GM12878 (cell line): ENCODE data around the gene HPSE2. TPM values are rescaled to one million over a fixed set of nuclear protein-coding genes. Genes with fewer than 3 reads are reported as not detected.

ENCODE experiments used
- ATAC-seq: fragments of 200-7000 bp; cut with Tn5 transposase; 3 replicates; pipeline ENCODE4 v1.9.1; 2020; ENCODE audit warnings: mild to moderate bottlenecking, moderate library complexity
- BruUV-seq: library from RNA; stranded (reverse); fragments of 400-500 nt; replicated peaks from 2 replicates; lab custom pipeline; 2021; lab: Mats Ljungman, UMichigan
- CTCF ChIA-PET: fragments of 300-600 bp; sonication (Branson Sonifier 250); formaldehyde crosslinking; extraction: SDS; loops from one replicate; lab custom pipeline; 2021; ENCODE audit warnings: inconsistent platforms; lab: Yijun Ruan, JAX
- POLR2A ChIA-PET: fragments of 350-600 bp; formaldehyde crosslinking; extraction: SDS; loops from one replicate; lab custom pipeline; 2021; ENCODE audit warnings: inconsistent platforms; lab: Charles Lee
- RAD21 ChIA-PET: fragments of 300-600 bp; sonication (Branson Sonifier 250); formaldehyde crosslinking; loops from one replicate; lab custom pipeline; 2023; ENCODE audit warnings: antibody characterized with exemption; ENCODE audit not compliant: unreplicated experiment; lab: Charles Lee
- SMC1A ChIA-PET: fragments of 300-600 bp; sonication (Branson Sonifier 250); formaldehyde crosslinking; loops from one replicate; lab custom pipeline; 2023; ENCODE audit not compliant: unreplicated experiment, uncharacterized antibody; lab: Charles Lee
- DNase-seq: peaks from one replicate; pipeline ENCODE4 v3.0.0-alpha.2; 2011; ENCODE audit warnings: low read depth, low spot score
- FAIRE-seq: peaks from 3 replicates; lab custom pipeline; 2011; peaks lifted over from hg19 to GRCh38; lab: Jason Lieb, UNC
- H2AFZ ChIP-seq: 2 replicates; pipeline ENCODE4 v1.6.0; 2011; ENCODE audit warnings: low read depth, low read length, control low read depth; ENCODE audit not compliant: control insufficient read depth
- H3K27ac ChIP-seq: 2 replicates; pipeline ENCODE4 v1.5.1; 2011; ENCODE audit warnings: control low read depth; ENCODE audit not compliant: control insufficient read depth, insufficient read depth
- H3K27me3 ChIP-seq, 2 experiments: replicated peaks in 1 of 2; 2 replicates each; pipeline versions ENCODE4 v1.6.0 to v1.6.1; 2011; ENCODE audit warnings: low read length in 1 of 2; ENCODE audit not compliant: control insufficient read depth in 2 of 2, insufficient read depth in 2 of 2
- H3K36me3 ChIP-seq, 2 experiments: 2 replicates each; pipeline ENCODE4 v1.5.1; 2011; ENCODE audit warnings: low read length in 1 of 2; ENCODE audit not compliant: control insufficient read depth in 2 of 2, insufficient read depth in 2 of 2
- H3K4me1 ChIP-seq: 2 replicates; pipeline ENCODE4 v1.6.1; 2011; ENCODE audit warnings: mild to moderate bottlenecking, low read length, moderate library complexity, mixed read lengths; ENCODE audit not compliant: control insufficient read depth, insufficient read depth
- H3K4me2 ChIP-seq: 2 replicates; pipeline ENCODE4 v1.6.0; 2011; ENCODE audit warnings: control low read depth; ENCODE audit not compliant: control insufficient read depth, insufficient read depth
- H3K4me3 ChIP-seq: fragments of 200-600 bp; sonication (generic); 2 replicates; pipeline ENCODE4 v1.5.1; 2016
- H3K79me2 ChIP-seq: 2 replicates; pipeline ENCODE4 v1.6.0; 2011; ENCODE audit warnings: low read length; ENCODE audit not compliant: control insufficient read depth, insufficient read depth
- H3K9ac ChIP-seq: 2 replicates; pipeline ENCODE4 v1.8.0; 2011; ENCODE audit warnings: low read length, control low read depth, mixed read lengths; ENCODE audit not compliant: control insufficient read depth, insufficient read depth
- H3K9me3 ChIP-seq: replicated peaks from 3 replicates; pipeline ENCODE4 v1.5.1; 2011; ENCODE audit warnings: mild to moderate bottlenecking, low read length; ENCODE audit not compliant: control insufficient read depth, insufficient read depth
- H4K20me1 ChIP-seq: 2 replicates; pipeline ENCODE4 v1.6.0; 2011; ENCODE audit not compliant: control insufficient read depth, insufficient read depth
- ATF2 ChIP-seq: IDR thresholded peaks from 2 replicates; pipeline ENCODE4 v1.6.1; 2012; ENCODE audit warnings: low read length, inconsistent platforms
- BCL3 ChIP-seq: IDR thresholded peaks from 2 replicates; pipeline ENCODE4 v1.6.1; 2011; ENCODE audit warnings: borderline replicate concordance, low read depth, mild to moderate bottlenecking, moderate library complexity, low read length; ENCODE audit not compliant: insufficient read depth, poor library complexity, severe bottlenecking
- BCLAF1 ChIP-seq: fragments of 450-650 bp; IDR thresholded peaks from 2 replicates; pipeline ENCODE4 v1.6.1; 2017; ENCODE audit warnings: antibody characterized with exemption, mild to moderate bottlenecking, moderate library complexity
- IKZF1 ChIP-seq: fragments of 450-650 bp; conservative IDR thresholded peaks from 2 replicates; pipeline ENCODE4 v1.6.1; 2017; ENCODE audit warnings: antibody characterized with exemption, mild to moderate bottlenecking
- KLF5 ChIP-seq: fragments of 450-650 bp; IDR thresholded peaks from 2 replicates; pipeline ENCODE4 v1.6.1; 2014; ENCODE audit warnings: mild to moderate bottlenecking; ENCODE audit not compliant: partially characterized antibody
- MXI1 ChIP-seq: fragments of 150-350 bp; IDR thresholded peaks from 2 replicates; pipeline ENCODE4 v1.6.1; 2011; ENCODE audit warnings: low read depth, mild to moderate bottlenecking, inconsistent platforms, low read length, improper control_type of control experiment
- NFIC ChIP-seq: IDR thresholded peaks from 2 replicates; pipeline ENCODE4 v1.6.1; 2012; ENCODE audit warnings: low read depth, mild to moderate bottlenecking, inconsistent platforms, low read length, moderate library complexity
- RUNX3 ChIP-seq: IDR thresholded peaks from 2 replicates; pipeline ENCODE4 v1.6.1; 2012; ENCODE audit warnings: low read length, inconsistent platforms
- SRF ChIP-seq, 2 experiments: IDR thresholded peaks; 2 replicates each; pipeline ENCODE4 v1.6.1; 2011; ENCODE audit warnings: low read depth in 2 of 2, low read length in 2 of 2, mild to moderate bottlenecking in 1 of 2, moderate library complexity in 1 of 2
- TCF3 ChIP-seq: IDR thresholded peaks from 2 replicates; pipeline ENCODE4 v1.6.1; 2012; ENCODE audit warnings: low read depth, mild to moderate bottlenecking, low read length, borderline replicate concordance; ENCODE audit not compliant: insufficient read depth
- TCF7 ChIP-seq: IDR thresholded peaks from 2 replicates; pipeline ENCODE4 v1.6.1; 2014; ENCODE audit warnings: antibody characterized with exemption, borderline replicate concordance
- WGBS: methylation state at CpG from one replicate; pipeline ENCODE4 v1.1.6; 2016; ENCODE audit warnings: low lambda C conversion rate; ENCODE audit not compliant: insufficient replicate concordance, insufficient coverage; ENCODE audit errors: missing lambda C conversion rate; 5-methylcytosine and 5-hydroxymethylcytosine counted together
- in situ Hi-C: fragments of 300-500 bp; cut with MboI; formaldehyde crosslinking; loops from 9 replicates; pipeline ENCODE4 v1.14.3; 2018; ENCODE audit warnings: mixed read lengths
- intact Hi-C: fragments of 100-400 bp; cut with micrococcal nuclease; formaldehyde crosslinking; loops from one replicate; pipeline ENCODE4 v1.14.2; 2022; ENCODE audit not compliant: unreplicated experiment
- polyA plus RNA-seq, 11 experiments: library from polyadenylated mRNA; depleted of rRNA in 4 of 11; unstranded in 6 of 11; stranded (reverse) in 5 of 11; fragments of >200 nt; fragmentation: Nextera tagmentation in 4 of 11; fragmentation: Illumina TruSeq in 1 of 11; extraction: Ambion mirVana in 4 of 11; extraction: Trizol in 1 of 11; gene quantifications; 1 replicate in 1 of 11; 2 replicates in 10 of 11; pipeline versions ENCODE4 v1.2.1 to v1.2.3, GENCODE V29; 2011 to 2016; ENCODE audit warnings: inconsistent platforms in 2 of 11, missing spikeins in 2 of 11, low read depth in 1 of 11
- total RNA-seq, 4 experiments: library from RNA; depleted of rRNA in 3 of 4; stranded (reverse); fragments of >200 nt in 3 of 4; fragmentation: Illumina TruSeq in 1 of 4; extraction: Trizol in 1 of 4; gene quantifications; 2 replicates each; pipeline versions ENCODE4 v1.2.1 to v1.2.3, GENCODE V29; 2013 to 2021

The HPSE2 gene
- total and polyA plus RNA-seq, 10 of the 15 experiments (the other 5 are each of a cell fraction or from before 2014, with no cell fraction given), result 0.06 TPM; not detected in 9

- no peak for TF ChIP-seq TCF3
- TF ChIP-seq BCLAF1, result no peak
- TF ChIP-seq SRF (IDR thresholded peaks at IDR 0.05; ENCODE audit: low read depth in 2 of 2, low read length in 2 of 2), result no peak
- TF ChIP-seq NFIC, result no peak
- TF ChIP-seq IKZF1, result no peak
These were observed 753.6 kb downstream of the HPSE2 start (continued) for GRCh38 chr10:98482096-98482495.

GRCh38 chr10:98481404-98481945 is 754.2 kb downstream of the HPSE2 start:
- ChIA-PET POLR2A (no interaction called here), CTCF (interaction anchor here (0.5 to 1.2 kb wide), 2 partner anchors 14 to 339 kb away, joined by 3 read pairs; no protein-coding TSS in a partner anchor), SMC1A (no interaction called here), RAD21 (no interaction called here)
- Histone ChIP-seq H3K27me3 (no peaks in the 10 kb centered on the region; a peak in 1 of 4 replicates), H3K79me2 (no peaks in the 10 kb centered on the region), H3K4me1 (no peaks in the 10 kb centered on the region; the same call in 1 of the 2 replicates), H3K4me2 (no peak overlapping the region), H3K9ac (no peak overlapping the region), H3K9me3 (no peaks in the 10 kb centered on the region; the same call in 2 of the 3 replicates), H3K4me3 (no peak overlapping the region), H2AFZ (no peak overlapping the region), H3K27ac (peak overlapping the region; percentile 33; the same call in 1 of the 2 replicates), H3K36me3 (no peaks in the 10 kb centered on the region), H4K20me1 (no peaks in the 10 kb centered on the region)
- intact Hi-C loops (no loop called here), in situ Hi-C loops (no loop called here)
- no peak for TF ChIP-seq MXI1
- TF ChIP-seq BCL3, result peak; percentile 82
- TF ChIP-seq ATF2, result peak; percentile 76
- TF ChIP-seq RUNX3, result peak; percentile 17; the same call in 1 of the 2 replicates
- TF ChIP-seq KLF5, result no peak
- no peak for TF ChIP-seq TCF7
- WGBS, result 33% methylated on average over 5 of the region's 5 CpGs
- DNase-seq (no peak), FAIRE-seq (no peak), ATAC-seq (no peak)
- no TSS peak for BruUV-seq
